ENCODE results near the gene IGSF3.

IGSF3 gene

GRCh38 chr1:116546354-116546977 is 121.1 kb downstream of the IGSF3 start:
- no peak for TF ChIP-seq CTCF (IDR thresholded peaks at IDR 0.05; ENCODE audit: low read length)
- TF ChIP-seq EZH2phosphoT487 (IDR thresholded peaks at IDR 0.05; ENCODE audit: low read length) = no peak
- no peak for TF ChIP-seq EZH2 (optimal IDR thresholded peaks at IDR 0.05; ENCODE audit: low read depth, low read length)
- no peaks in the 10 kb centered on the region for H3K9me2 ChIP-seq (replicated peaks; ENCODE audit: insufficient read depth, low read length)
- DNase-seq = no peak
- H3K79me2 ChIP-seq (ENCODE audit: low read length) = peaks cover 90% of the 10 kb centered on the region
- H3K27ac ChIP-seq (ENCODE audit: low read length) = no peak overlapping the region
- no peak overlapping the region for H3K4me3 ChIP-seq (ENCODE audit: low read length)
- H4K20me1 ChIP-seq (ENCODE audit: insufficient read depth, low read length) = no peaks in the 10 kb centered on the region
- no peaks in the 10 kb centered on the region for H3K36me3 ChIP-seq (replicated peaks; ENCODE audit: insufficient read depth, low read length)
- no peaks in the 10 kb centered on the region for H3K27me3 ChIP-seq (replicated peaks; ENCODE audit: insufficient read depth, low read length)
- no peak overlapping the region for H2AFZ ChIP-seq (ENCODE audit: low read length)
- H3K9ac ChIP-seq (ENCODE audit: low read length) = no peak overlapping the region
- peaks cover 23% of the 10 kb centered on the region for H3K4me1 ChIP-seq (ENCODE audit: low read length)
- H3F3A ChIP-seq (ENCODE audit: insufficient read depth, low read length) = no peaks in the 10 kb centered on the region
- H3K4me2 ChIP-seq (ENCODE audit: low read depth, low read length) = no peak overlapping the region
- no peaks in the 10 kb centered on the region for H3K9me3 ChIP-seq (replicated peaks; ENCODE audit: insufficient read depth, low read length)

GRCh38 chr1:116545359-116545705 is 122.2 kb downstream of the IGSF3 start:
- Histone ChIP-seq H3K4me2 (ENCODE audit: low read depth, low read length) (no peak overlapping the region), H3K9ac (ENCODE audit: low read length) (no peak overlapping the region), H3K27me3 (replicated peaks; ENCODE audit: insufficient read depth, low read length) (no peaks in the 10 kb centered on the region), H3K9me2 (replicated peaks; ENCODE audit: insufficient read depth, low read length) (no peaks in the 10 kb centered on the region), H3F3A (ENCODE audit: insufficient read depth, low read length) (no peaks in the 10 kb centered on the region), H4K20me1 (ENCODE audit: insufficient read depth, low read length) (no peaks in the 10 kb centered on the region), H2AFZ (ENCODE audit: low read length) (no peak overlapping the region), H3K4me1 (ENCODE audit: low read length) (peaks cover 29% of the 10 kb centered on the region), H3K4me3 (ENCODE audit: low read length) (no peak overlapping the region), H3K27ac (ENCODE audit: low read length) (no peak overlapping the region), H3K79me2 (ENCODE audit: low read length) (peaks cover 82% of the 10 kb centered on the region), H3K36me3 (replicated peaks; ENCODE audit: insufficient read depth, low read length) (no peaks in the 10 kb centered on the region), H3K9me3 (replicated peaks; ENCODE audit: insufficient read depth, low read length) (no peaks in the 10 kb centered on the region)
- DNase-seq = no peak
- no peak for TF ChIP-seq CTCF (IDR thresholded peaks at IDR 0.05; ENCODE audit: low read length)
- no peak for TF ChIP-seq EZH2 (optimal IDR thresholded peaks at IDR 0.05; ENCODE audit: low read depth, low read length)
- TF ChIP-seq EZH2phosphoT487 (IDR thresholded peaks at IDR 0.05; ENCODE audit: low read length) = no peak

- TF ChIP-seq EZH2 (optimal IDR thresholded peaks at IDR 0.05; ENCODE audit: low read depth, low read length) (no peak), EZH2phosphoT487 (IDR thresholded peaks at IDR 0.05; ENCODE audit: low read length) (no peak), CTCF (IDR thresholded peaks at IDR 0.05; ENCODE audit: low read length) (no peak)
- no peak overlapping the region for H3K4me3 ChIP-seq (ENCODE audit: low read length)
- H3K9ac ChIP-seq (ENCODE audit: low read length) = no peak overlapping the region
- no peaks in the 10 kb centered on the region for H3K27me3 ChIP-seq (replicated peaks; ENCODE audit: insufficient read depth, low read length)
- H3K4me1 ChIP-seq (ENCODE audit: low read length) = peaks cover 33% of the 10 kb centered on the region
- H4K20me1 ChIP-seq (ENCODE audit: insufficient read depth, low read length) = no peaks in the 10 kb centered on the region
- H2AFZ ChIP-seq (ENCODE audit: low read length) = no peak overlapping the region
- no peak overlapping the region for H3K4me2 ChIP-seq (ENCODE audit: low read depth, low read length)
- no peaks in the 10 kb centered on the region for H3K9me3 ChIP-seq (replicated peaks; ENCODE audit: insufficient read depth, low read length)
- H3K79me2 ChIP-seq (ENCODE audit: low read length) = peaks cover 76% of the 10 kb centered on the region
- no peaks in the 10 kb centered on the region for H3K9me2 ChIP-seq (replicated peaks; ENCODE audit: insufficient read depth, low read length)
- H3K27ac ChIP-seq (ENCODE audit: low read length) = no peak overlapping the region
- H3K36me3 ChIP-seq (replicated peaks; ENCODE audit: insufficient read depth, low read length) = no peaks in the 10 kb centered on the region
- H3F3A ChIP-seq (ENCODE audit: insufficient read depth, low read length) = peaks cover 1% of the 10 kb centered on the region; the same call in 1 of the 2 replicates
- no peak for DNase-seq
Measured at GRCh38 chr1:116544588-116545358, 122.8 kb downstream of the IGSF3 start.

All from MM.1S (cell line).